ENCODE results near the gene TRAPPC12. TPM values are rescaled to one million over a fixed set of nuclear protein-coding genes. Genes with fewer than 3 reads are reported as not detected.

TRAPPC12 gene
- total and polyA plus RNA-seq, 12 donors, result 71.9 to 256 (median 89.6) TPM

DNA sequence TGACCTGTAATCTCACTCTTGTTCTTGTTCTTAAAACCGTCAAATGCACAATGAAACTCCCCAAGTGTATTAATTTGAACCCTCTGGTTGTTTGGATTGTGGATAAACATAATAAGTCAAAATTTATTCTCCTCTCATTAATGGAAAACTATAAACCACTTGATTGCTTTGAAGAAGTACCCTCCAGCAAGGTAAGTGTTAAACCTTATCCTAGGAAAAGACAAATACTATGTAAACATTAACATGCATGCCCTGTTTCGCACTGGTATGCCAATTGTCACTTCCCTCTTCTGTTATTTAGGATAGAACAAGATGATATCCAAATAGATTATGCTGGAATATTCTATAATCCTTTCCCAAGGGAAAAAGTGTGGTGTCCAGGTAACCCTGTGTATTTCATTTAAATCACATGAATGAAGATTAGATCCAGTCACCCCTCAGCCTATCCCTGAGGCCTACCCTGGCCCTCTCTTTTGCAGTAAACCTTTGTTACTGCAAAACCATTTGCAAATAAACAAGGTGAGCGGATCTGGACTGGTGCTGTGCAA, 138.5 kb downstream of the TRAPPC12 start:
- ATAC-seq (no peak), DNase-seq (no peak)
- peaks cover 0 to 5% (median 0%) of the 10 kb centered on the region in 11 donors for H3K9me3 ChIP-seq
- H3K27ac ChIP-seq, result peak overlapping the region; percentile 65 to 100 (median 98)
- peak overlapping the region; percentile 61 to 99 (median 86) for H3K4me3 ChIP-seq
- TF ChIP-seq, protein P1, sequence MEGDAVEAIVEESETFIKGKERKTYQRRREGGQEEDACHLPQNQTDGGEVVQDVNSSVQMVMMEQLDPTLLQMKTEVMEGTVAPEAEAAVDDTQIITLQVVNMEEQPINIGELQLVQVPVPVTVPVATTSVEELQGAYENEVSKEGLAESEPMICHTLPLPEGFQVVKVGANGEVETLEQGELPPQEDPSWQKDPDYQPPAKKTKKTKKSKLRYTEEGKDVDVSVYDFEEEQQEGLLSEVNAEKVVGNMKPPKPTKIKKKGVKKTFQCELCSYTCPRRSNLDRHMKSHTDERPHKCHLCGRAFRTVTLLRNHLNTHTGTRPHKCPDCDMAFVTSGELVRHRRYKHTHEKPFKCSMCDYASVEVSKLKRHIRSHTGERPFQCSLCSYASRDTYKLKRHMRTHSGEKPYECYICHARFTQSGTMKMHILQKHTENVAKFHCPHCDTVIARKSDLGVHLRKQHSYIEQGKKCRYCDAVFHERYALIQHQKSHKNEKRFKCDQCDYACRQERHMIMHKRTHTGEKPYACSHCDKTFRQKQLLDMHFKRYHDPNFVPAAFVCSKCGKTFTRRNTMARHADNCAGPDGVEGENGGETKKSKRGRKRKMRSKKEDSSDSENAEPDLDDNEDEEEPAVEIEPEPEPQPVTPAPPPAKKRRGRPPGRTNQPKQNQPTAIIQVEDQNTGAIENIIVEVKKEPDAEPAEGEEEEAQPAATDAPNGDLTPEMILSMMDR (IDR thresholded peaks at IDR 0.05), result no peak
- intact Hi-C loops (cut with DNase I), result loop anchor here in 2 of 10 donors (5.0 kb wide), 1 partner anchor 46 kb away; no protein-coding TSS in a partner anchor
- H3K27me3 ChIP-seq, result no peaks in the 10 kb centered on the region
- H3K36me3 ChIP-seq, result peaks cover 0 to 31% (median 9%) of the 10 kb centered on the region in 9 donors
- H3K4me1 ChIP-seq, result peaks cover 0 to 48% (median 36%) of the 10 kb centered on the region in 9 donors
- 27% methylated on average over 3 of the region's 3 CpGs for WGBS, 2 donors

DNA sequence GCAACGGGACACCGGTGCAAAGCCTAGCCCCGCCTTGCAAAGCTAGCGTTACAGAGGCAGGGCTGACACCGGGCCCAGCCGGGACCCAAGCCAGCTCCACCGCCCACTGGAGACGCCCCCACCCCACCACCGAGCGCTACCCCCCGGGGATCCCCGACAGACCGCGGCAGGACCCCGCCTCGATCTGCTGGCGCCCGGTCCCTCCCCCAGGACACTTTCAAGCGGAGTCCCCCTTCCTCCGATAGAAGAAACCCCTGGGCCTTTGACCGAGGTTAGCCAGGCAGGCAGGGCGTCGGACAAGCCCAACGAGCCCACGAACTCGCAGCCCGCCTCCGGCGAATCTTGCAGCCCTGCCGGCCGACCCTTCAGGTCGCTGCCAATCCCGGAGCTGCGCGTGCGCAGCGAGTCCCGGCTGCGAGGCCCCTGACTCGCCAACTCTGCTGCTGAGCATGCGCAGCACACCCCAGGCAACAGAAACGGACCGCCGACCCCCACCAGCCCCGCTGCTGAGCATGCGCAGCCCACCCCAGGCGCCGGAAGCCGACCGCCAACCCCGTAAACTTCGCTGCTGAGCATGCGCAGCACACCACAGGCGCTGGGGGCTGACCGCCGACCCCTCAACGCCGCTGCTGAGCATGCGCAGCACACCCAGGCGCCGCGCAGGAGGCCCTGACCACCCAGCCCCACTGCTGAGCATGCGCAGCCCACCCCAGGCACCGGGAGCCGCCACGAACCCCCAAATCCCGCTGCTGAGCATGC, 139.2 kb downstream of the TRAPPC12 start:
- WGBS, 2 donors, result 0 to 1% methylated on average over 64 to 67 of the region's 67 CpGs
- H3K36me3 ChIP-seq, result peaks cover 0 to 24% (median 3%) of the 10 kb centered on the region in 9 donors
- intact Hi-C loops (cut with DNase I), result loop anchor here in 2 of 10 donors (5.0 kb wide), 1 partner anchor 46 kb away; no protein-coding TSS in a partner anchor
- peak overlapping the region; percentile 64 to 99 (median 86) for H3K4me3 ChIP-seq
- peak overlapping the region; percentile 96 to 100 (median 98) for H3K27ac ChIP-seq
- peaks cover 0 to 5% (median 0%) of the 10 kb centered on the region in 11 donors for H3K9me3 ChIP-seq
- peaks cover 5 to 55% (median 42%) of the 10 kb centered on the region in 9 donors for H3K4me1 ChIP-seq
- ATAC-seq (peak; percentile 95 to 98 (median 96)), DNase-seq (peak; percentile 98 to 100)
- H3K27me3 ChIP-seq, result no peaks in the 10 kb centered on the region
- TF ChIP-seq, protein P1 (IDR thresholded peaks at IDR 0.05), result no peak

DNA sequence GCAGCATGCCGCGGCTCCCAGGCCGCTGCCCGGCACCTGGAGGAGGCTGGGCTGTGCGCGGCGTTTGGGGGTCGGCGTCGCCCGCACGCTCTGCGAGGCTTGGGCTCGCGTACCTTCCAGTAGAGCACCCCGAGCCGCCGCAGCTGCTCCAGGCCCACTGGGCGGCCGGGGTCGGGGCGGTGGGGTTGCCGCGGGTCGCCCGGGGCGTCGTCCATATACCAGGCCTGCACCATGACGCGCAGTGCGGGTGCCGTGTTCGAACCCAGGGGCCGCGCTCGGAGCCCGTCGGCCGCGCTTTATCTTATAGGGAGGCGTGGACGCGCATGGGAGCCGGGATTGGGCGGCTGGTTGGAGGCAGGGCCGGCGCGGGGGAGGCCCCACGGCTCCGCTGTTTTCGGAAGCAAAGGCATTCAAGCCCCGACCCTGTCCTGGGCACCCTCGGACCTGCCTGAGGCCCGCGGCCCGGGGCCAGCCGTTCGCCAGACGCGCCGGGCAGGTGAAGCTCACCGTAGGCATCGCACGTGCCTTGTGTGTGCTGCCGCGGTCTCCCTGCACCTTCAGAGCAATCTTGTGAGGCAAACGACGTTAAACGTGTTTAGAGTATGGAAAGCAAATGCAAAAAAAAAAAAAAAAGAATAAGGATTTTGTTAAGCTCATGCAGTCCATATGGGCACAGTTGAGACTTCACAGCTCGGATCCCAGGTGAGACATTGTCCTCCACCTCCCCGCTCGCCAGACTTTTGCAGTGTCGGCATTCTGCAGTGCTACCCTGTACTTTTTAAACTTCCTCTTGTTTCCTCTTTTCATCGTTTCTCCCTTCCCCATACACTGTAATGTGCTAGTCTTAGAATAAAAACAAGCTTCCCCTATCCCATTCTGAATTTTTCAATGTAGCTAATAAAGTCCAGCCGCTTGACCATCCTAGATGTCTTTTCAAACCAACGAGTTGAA, 140.0 kb downstream of the TRAPPC12 start, which contains the start of gene ADI1:
Gene ADI1, minus strand, starts transcription at position 277 of the 951 bp plus-strand sequence. Its CDS starts 44 bp downstream, at position 233.
- TF ChIP-seq, protein P1 (IDR thresholded peaks at IDR 0.05), result peak in 1 of 9 donors; percentile 6
- intact Hi-C loops (cut with DNase I), result loop anchor here in 3 of 10 donors (2.0 to 5.0 kb wide), 2 partner anchors 37 to 47 kb away; no protein-coding TSS in a partner anchor

More for the DNA sequence above, 140.0 kb downstream of the TRAPPC12 start, which contains the start of gene ADI1:
- peak within 1 kb of the TSS; percentile 96 to 100 (median 98) for H3K27ac ChIP-seq
- peaks cover 0 to 5% (median 0%) of the 10 kb centered on the region in 11 donors for H3K9me3 ChIP-seq
- ATAC-seq, result peak; percentile 61 to 87 (median 76)
- no peaks in the 10 kb centered on the region for H3K27me3 ChIP-seq
- H3K4me1 ChIP-seq, result peaks cover 5 to 64% (median 51%) of the 10 kb centered on the region in 9 donors
- 3 to 6% methylated on average over 76 of the region's 76 CpGs for WGBS, 2 donors
- H3K36me3 ChIP-seq, result peaks cover 0 to 18% (median 0%) of the 10 kb centered on the region in 9 donors
- H3K4me3 ChIP-seq, result peak within 1 kb of the TSS; percentile 64 to 99 (median 86)
- DNase-seq, result peak; percentile 83 to 89

Measured in heart right ventricle (tissue), 16 donors.